ENCODE data around the gene ADRM1. TPM values are rescaled to one million over a fixed set of nuclear protein-coding genes. Genes with fewer than 3 reads are reported as not detected.

ADRM1 gene
- total RNA-seq, 1 experiment from 2014 or later, result 290 TPM

DNA sequence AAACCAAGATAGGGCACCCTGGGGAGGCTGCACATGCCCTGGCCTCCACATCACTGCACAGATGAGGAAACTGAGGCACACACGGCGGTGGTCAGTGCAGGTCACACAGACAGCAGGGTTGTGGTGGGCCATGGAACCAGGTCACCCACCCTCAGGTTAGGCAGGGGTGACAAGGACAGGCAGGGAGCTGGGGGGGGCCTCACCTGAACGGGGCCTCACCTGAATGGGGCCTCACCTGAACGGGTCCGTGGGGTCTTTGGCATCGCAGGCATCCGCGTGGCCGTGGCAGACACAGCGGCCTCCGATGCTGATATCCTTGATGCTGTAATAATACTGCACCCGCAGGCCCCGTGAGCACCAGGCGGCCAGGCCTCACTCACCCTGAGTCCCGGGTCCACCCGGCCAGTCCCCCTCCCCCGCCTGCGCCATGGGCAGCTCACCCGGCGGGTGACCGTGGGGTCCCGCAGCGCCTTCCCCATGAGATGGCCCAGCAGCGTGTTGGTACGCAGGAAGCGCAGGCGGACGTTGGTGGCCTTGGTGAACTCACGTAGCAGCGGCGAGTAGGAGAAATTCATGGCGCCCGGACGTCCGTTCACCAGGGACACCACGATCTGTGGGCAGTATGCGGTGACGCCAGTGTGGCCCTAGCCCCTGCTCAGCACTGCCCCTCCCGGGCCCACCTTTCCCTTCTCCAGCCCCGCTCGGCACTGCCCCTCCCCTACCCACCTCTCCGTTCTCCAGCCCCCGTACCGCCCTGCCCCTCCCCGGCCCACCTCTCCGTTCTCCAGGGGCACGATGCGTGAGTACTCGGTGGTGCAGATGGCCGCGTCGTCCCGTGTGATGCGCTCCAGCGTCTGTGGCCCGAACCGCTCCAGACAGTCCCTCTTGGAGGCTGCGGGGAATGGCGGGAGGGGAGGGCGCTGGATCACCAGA is 48.9 kb downstream of the ADRM1 start:
- no peak for DNase-seq
- H3K4me3 ChIP-seq (ENCODE audit: insufficient read depth, low read depth, low read length), result no peak overlapping the region
- H3K36me3 ChIP-seq (replicated peaks; ENCODE audit: control insufficient read depth, insufficient read depth, low read length), result peaks cover 20% of the 10 kb centered on the region
- H3K27me3 ChIP-seq (ENCODE audit: control insufficient read depth, insufficient read depth, low read length), result no peaks in the 10 kb centered on the region

DNA sequence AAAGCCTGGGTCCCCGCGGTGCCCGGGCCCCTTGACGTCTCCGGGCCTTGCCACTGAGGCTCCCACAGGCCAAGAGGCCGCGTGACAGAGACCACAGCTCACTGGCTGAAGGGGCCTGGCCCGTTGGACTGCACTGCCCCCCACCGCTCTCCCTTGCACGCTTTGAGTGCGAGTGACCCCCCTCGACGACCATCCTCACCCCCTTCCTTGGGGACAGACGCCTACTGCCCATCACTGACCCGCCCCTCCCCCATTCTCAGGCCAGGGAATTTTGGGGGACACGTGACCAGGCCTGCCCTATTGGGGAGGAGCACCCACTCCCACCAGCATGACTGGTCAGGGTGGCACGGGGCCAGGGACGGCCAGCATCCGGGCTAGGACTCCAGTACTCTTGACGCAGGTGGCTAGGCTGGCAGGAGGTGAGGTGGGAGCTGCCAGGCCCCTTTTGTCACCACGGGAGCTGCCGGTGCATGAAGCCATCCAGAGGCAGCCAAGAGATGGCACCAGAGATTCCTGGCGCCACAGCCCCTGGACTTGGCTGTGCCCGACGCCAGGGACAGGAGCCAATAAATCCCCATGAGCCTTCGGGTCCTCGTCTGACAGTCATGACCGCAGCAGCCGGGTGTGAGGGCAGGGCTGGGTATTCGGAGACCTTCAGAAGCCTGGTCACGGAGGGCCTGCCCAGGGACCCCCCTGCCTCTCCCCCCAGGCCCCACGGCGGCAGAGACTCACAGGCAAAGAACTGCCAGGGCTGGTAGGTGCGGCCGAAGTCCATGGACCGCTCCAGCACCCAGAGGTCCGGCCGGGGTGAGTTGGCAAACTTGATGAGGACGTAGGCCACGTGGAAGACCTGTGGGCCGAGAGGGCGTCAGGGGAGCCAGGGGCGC is 49.8 kb downstream of the ADRM1 start:
- H3K27me3 ChIP-seq (ENCODE audit: control insufficient read depth, insufficient read depth, low read length), result no peaks in the 10 kb centered on the region
- no peak for DNase-seq
- peaks cover 16% of the 10 kb centered on the region for H3K36me3 ChIP-seq (replicated peaks; ENCODE audit: control insufficient read depth, insufficient read depth, low read length)
- H3K4me3 ChIP-seq (ENCODE audit: insufficient read depth, low read depth, low read length), result no peak overlapping the region

DNA sequence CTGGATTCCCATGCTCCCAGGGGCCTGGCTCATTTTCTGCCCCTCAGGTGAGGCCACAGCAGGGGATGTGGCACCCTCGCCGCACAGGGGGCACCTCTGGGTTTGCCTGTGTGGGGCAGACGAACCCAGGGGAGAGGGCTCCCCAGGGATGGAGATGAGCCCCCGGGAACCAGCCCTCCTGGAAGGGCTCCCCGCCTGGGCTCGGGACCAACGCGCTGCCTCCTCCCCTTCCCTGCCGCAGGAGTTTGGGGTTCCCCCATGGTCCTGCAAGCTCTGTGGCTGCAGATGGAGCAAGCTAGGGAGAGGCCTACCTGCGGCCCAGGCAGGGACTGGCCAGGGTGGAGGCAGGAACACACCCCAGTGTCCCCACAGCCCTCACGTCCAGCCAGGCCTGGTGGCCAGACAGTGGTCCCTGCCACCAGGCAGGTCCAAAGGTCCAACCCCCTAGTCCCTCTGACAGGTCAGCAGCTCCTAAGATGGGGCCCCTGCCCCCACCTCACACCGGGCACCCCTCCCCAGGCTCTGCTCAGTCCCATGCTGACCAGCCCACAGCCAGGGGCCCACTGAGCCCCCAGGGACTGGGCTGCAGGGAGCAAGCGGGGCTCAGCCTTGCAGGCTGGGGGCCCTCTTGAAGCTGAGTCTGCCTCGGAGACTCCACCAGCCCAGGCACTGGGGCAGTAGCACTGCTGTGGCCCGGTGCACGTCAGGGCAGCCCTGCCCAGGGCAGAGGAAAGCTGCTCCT is 50.7 kb downstream of the ADRM1 start:
- peaks cover 13% of the 10 kb centered on the region for H3K36me3 ChIP-seq (replicated peaks; ENCODE audit: control insufficient read depth, insufficient read depth, low read length)
- H3K4me3 ChIP-seq (ENCODE audit: insufficient read depth, low read depth, low read length), result no peak overlapping the region
- no peak for DNase-seq
- no peaks in the 10 kb centered on the region for H3K27me3 ChIP-seq (ENCODE audit: control insufficient read depth, insufficient read depth, low read length)

DNA sequence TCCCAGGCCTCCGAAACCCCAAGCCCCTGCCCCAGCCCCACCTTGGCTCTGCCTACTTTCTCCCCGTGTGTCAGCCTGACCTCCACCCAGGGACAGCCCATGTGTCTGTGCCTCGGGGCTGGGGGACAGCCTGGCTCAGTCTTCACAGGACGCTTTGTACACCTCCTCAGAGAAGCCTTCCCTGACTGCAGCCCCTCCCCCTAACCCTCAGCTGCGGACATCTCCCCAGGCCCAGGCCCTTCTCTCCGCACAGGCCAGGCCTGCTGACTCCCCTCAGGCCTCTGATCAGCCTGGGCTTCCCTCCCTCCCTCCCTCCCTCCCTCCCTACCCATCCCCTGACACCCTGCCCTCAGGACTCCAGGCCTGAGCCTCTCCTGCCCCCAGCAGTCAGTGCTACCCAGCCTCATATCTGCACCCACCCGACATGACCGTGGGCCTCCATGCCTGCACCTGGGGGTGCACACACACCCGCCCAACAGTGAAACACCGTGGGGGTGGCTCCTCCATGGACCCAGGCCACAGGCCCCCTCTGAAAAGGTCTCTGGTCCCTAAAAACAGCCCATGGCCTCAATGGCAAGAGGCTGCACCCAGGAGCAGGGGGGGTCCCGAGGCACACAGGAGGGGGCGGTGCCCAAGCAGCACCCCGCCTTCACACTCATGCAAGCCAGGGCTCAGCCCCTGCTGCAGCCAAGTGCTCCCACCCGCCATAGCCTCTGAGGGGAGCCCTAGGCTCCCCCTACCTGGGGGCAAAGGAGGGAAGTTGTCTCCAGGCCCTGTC is 51.4 kb downstream of the ADRM1 start:
- Histone ChIP-seq H3K4me3 (ENCODE audit: insufficient read depth, low read depth, low read length) (no peak overlapping the region), H3K27me3 (ENCODE audit: control insufficient read depth, insufficient read depth, low read length) (no peaks in the 10 kb centered on the region), H3K36me3 (replicated peaks; ENCODE audit: control insufficient read depth, insufficient read depth, low read length) (peaks cover 13% of the 10 kb centered on the region)
- peak; percentile 79 for DNase-seq

DNA sequence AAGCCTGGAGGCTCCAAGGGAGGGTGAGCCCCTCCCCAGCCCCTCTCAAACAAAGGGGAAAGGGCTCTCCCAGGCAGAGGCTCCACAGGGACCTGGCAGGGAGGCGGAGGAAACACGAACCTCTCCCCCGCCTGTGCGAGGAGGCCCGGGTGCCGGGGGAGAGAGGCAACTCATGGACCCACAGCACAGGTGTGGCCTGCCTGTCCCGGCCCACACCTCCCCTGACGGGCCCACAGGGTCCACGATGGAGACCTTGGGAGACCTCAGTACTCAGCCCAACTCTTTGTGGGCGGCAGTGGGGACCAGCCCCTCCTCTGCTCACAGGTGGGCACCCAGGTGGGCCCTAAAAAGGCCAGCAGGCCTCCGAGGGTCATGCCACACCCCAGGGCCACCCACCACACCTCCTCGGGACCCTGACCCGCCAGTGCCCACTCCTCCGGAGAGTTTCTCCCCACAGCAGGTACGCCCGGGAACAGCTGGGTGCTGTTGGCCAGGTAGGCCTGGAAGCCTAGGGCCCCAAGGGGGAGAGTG is 52.1 kb downstream of the ADRM1 start:
- DNase-seq, result no peak
- peaks cover 13% of the 10 kb centered on the region for H3K36me3 ChIP-seq (replicated peaks; ENCODE audit: control insufficient read depth, insufficient read depth, low read length)
- H3K4me3 ChIP-seq (ENCODE audit: insufficient read depth, low read depth, low read length), result no peak overlapping the region
- no peaks in the 10 kb centered on the region for H3K27me3 ChIP-seq (ENCODE audit: control insufficient read depth, insufficient read depth, low read length)

DNA sequence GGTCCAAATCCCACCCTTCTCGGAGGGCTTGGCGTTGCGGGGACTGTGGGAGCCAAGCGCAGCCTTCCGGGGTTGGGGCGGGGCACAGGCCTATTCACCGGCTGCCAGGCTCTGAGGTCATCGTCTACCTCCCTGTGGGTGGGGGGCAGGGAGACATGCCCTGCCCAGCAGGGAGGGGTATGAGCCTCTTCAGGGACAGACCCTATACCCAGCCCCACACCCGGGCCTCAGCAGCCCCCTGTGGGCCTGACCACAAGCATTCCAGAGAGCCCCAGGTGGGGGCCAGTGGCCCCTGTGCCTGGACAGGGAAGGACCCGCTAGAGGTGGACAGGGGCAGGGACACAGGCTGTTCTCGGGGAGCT is 52.7 kb downstream of the ADRM1 start:
- Histone ChIP-seq H3K4me3 (ENCODE audit: insufficient read depth, low read depth, low read length) (no peak overlapping the region), H3K27me3 (ENCODE audit: control insufficient read depth, insufficient read depth, low read length) (no peaks in the 10 kb centered on the region), H3K36me3 (replicated peaks; ENCODE audit: control insufficient read depth, insufficient read depth, low read length) (peaks cover 7% of the 10 kb centered on the region)
- DNase-seq, result peak; percentile 85

DNA sequence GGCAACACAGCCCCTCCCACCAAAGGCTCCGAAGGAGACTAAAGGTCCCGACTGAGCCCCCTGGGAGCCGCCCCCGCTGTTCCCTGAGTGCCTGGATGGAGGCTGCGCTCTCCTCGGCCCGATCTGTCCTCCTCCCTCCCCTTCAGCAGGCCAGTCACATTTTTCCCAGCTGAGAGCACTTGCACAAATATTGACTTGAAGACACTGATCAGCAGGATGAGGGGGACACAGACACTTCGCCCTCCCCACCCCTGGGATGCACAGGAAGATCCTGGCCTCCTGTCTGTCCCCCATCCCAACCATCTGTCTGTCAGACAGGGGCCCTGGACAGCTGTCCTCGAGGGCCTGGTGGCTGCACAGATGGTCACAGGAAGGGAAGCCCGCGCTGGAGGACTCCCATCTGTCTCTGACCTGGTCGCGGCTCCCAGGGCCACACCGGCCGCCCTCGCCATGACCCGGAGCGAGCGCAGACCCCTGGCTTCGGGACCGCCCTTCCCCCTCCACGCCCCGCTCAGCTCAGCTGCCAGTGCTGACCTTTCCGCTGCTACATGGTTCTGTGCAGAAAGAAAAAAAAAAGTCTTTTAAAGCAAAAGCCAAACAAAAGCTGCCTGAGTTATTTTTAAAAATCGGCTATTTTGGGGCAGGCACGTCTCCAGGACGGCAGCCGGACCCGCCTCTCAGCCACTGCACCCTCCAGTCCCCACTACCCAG is 53.2 kb downstream of the ADRM1 start:
- H3K36me3 ChIP-seq (replicated peaks; ENCODE audit: control insufficient read depth, insufficient read depth, low read length), result peaks cover 3% of the 10 kb centered on the region; the same call in 1 of the 2 replicates
- DNase-seq, result peak; percentile 78
- H3K27me3 ChIP-seq (ENCODE audit: control insufficient read depth, insufficient read depth, low read length), result no peaks in the 10 kb centered on the region
- no peak overlapping the region for H3K4me3 ChIP-seq (ENCODE audit: insufficient read depth, low read depth, low read length)

DNA sequence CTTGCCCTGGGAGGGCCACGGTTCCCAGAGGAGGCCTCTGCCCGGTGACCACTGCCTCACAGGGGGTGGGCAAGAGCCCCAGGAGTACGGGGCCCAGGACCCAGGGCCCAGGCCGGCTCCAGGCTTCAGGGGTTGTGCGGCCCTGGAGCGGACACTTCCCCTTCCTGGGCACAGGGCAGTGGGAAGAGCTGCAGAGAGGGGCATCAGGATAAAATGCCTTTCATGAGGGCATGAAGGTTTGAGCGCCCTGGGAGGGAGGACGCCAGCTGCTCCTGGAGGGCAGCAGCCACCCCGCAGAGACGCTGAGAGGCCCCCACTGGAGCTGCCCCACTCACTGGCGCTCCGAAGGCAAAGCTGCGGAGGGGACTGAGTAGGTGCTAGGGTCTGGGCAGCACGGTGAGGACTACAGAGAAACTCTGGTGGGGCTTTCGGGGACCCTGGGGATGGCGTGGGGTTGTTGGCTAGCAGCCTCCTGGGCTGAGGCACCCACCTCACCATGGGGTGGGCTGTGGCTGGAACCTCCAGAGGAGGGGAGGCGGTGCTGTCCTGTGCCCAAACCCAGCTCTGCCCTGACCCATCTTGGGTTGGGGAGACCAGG is 53.9 kb downstream of the ADRM1 start:
- Histone ChIP-seq H3K36me3 (replicated peaks; ENCODE audit: control insufficient read depth, insufficient read depth, low read length) (peaks cover 3% of the 10 kb centered on the region), H3K27me3 (ENCODE audit: control insufficient read depth, insufficient read depth, low read length) (no peaks in the 10 kb centered on the region), H3K4me3 (ENCODE audit: insufficient read depth, low read depth, low read length) (no peak overlapping the region)
- no peak for DNase-seq

DNA sequence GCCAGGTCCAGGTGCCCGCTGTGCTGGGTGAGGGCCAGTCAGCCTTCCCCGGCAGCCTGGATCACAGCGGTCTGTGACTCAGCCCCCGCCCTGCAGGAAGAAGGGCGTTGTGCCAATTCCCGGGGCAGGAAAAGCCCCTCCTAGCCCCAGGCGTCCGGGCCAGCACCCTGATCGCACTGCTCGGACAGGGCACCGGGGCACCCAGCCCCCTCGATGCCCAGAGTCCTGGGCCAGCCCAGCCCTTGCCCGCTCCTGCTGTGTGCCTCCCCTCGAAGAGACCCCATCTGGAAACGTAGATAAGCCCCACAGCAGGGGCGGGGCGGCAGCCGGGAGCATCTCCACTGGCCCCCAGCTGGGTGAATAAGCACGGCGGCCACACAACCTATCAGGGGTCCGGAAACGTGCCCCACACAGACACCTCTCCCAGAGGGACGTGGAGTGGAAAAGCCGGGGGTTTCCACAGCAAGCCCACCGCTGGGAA is 54.4 kb downstream of the ADRM1 start:
- Histone ChIP-seq H3K27me3 (ENCODE audit: control insufficient read depth, insufficient read depth, low read length) (no peaks in the 10 kb centered on the region), H3K4me3 (ENCODE audit: insufficient read depth, low read depth, low read length) (no peak overlapping the region), H3K36me3 (replicated peaks; ENCODE audit: control insufficient read depth, insufficient read depth, low read length) (peaks cover 3% of the 10 kb centered on the region)
- no peak for DNase-seq

DNA sequence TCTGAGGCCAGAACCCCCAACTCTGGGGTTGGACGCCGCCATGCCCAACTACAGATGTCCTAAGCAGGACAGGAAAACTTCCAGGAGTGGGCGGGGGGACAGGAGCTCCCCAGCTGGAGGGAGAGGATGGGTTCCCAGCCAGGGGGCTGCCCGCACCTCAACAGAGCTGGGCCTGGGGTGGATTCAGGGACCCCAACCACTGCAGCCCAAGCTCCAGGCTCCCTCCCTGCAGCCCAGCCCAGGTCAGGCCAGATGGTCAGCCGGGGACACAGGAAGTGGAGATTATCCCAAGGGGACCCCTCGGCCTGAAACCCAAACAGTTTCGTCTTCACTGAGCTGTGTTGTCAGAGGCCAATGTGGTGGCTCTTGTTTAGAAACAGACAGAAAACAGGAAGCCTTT is 54.9 kb downstream of the ADRM1 start:
- H3K4me3 ChIP-seq (ENCODE audit: insufficient read depth, low read depth, low read length), result no peak overlapping the region
- DNase-seq, result no peak
- peaks cover 3% of the 10 kb centered on the region for H3K36me3 ChIP-seq (replicated peaks; ENCODE audit: control insufficient read depth, insufficient read depth, low read length)
- H3K27me3 ChIP-seq (ENCODE audit: control insufficient read depth, insufficient read depth, low read length), result no peaks in the 10 kb centered on the region
